ENCODE data around the gene DAB1. TPM values are rescaled to one million over a fixed set of nuclear protein-coding genes. Genes with fewer than 3 reads are reported as not detected.
A peak's percentile ranks its signal among the peaks of the same experiment; 100 is the strongest.

DAB1 gene
- total and polyA plus RNA-seq, 2 of the 8 experiments (the other 6 are each of a cell fraction or from before 2014, with no cell fraction given), result 4.4 to 11.8 TPM

- Histone ChIP-seq H3K4me2 (ENCODE audit: insufficient read depth in 1 of 2, low read depth in 2 of 2, low read length in 2 of 2) (no peak overlapping the region), H2AFZ (ENCODE audit: low read length) (0 out of 2 replicates have a peak overlapping the region, but pooled peaks have one; percentile 1)
- 92% methylated on average over 4 of the region's 4 CpGs; no CpG with 5 or more reads in 1 of the 2 experiments for WGBS, 2 experiments (ENCODE audit: extremely low coverage in 1 of 2, insufficient coverage in 1 of 2, insufficient read length in 1 of 2, insufficient replicate concordance in 2 of 2, low coverage in 1 of 2, low lambda C conversion rate in 2 of 2, missing lambda C conversion rate in 1 of 2)
Measured at GRCh38 chr1:56963667-56964066, 460.2 kb downstream of the DAB1 start.

More at GRCh38 chr1:56963667-56964066, 460.2 kb downstream of the DAB1 start:
- no peak for FAIRE-seq
- no peaks in the 10 kb centered on the region for H3K79me2 ChIP-seq (ENCODE audit: control insufficient read depth in 1 of 2, insufficient read depth in 2 of 2, low read length in 2 of 2)
- H2BK20ac ChIP-seq (ENCODE audit: low read length), result no peak overlapping the region
- H4K8ac ChIP-seq (ENCODE audit: extremely low read depth, insufficient read depth, low read length), result no peak overlapping the region
- no peak overlapping the region for H3K27ac ChIP-seq (ENCODE audit: low read depth, low read length)
- no peak overlapping the region for H2BK120ac ChIP-seq (replicated peaks; ENCODE audit: low read depth, low read length)
- H4K91ac ChIP-seq (replicated peaks; ENCODE audit: insufficient read length, low read length), result no peak overlapping the region
- H4K20me1 ChIP-seq (replicated peaks in 1 of 2; ENCODE audit: control insufficient read depth in 1 of 2, insufficient read depth in 2 of 2, low read length in 2 of 2), result no peaks in the 10 kb centered on the region
- DNase-seq (ENCODE audit: low read depth in 1 of 2, low spot score in 2 of 2), result no peak
- no peak overlapping the region for H3K4me3 ChIP-seq (ENCODE audit: extremely low read depth in 1 of 4, insufficient read depth in 2 of 4, low read depth in 3 of 4, low read length in 4 of 4)
- no peaks in the 10 kb centered on the region for H3K36me3 ChIP-seq (ENCODE audit: control insufficient read depth in 2 of 4, insufficient read depth in 4 of 4, low read length in 3 of 4)
- ChIA-PET POLR2A (ENCODE audit: partially characterized antibody) (interaction anchor here (1.2 kb wide), 1 partner anchor 125 kb away, joined by 3 read pairs; no protein-coding TSS in a partner anchor), CTCF (ENCODE audit: partially characterized antibody) (interaction anchor here (1.0 to 13.5 kb wide), 4 partner anchors 15 to 143 kb away, joined by 3 to 193 read pairs (median 3); no protein-coding TSS in a partner anchor)
- H3K56ac ChIP-seq (replicated peaks; ENCODE audit: insufficient read length, low read depth, low read length), result no peak overlapping the region
- H3K18ac ChIP-seq (ENCODE audit: extremely low read depth, low read length), result no peak overlapping the region; the same call in 1 of the 2 replicates
- no peaks in the 10 kb centered on the region for H3K27me3 ChIP-seq (replicated peaks in 1 of 4; ENCODE audit: control insufficient read depth in 3 of 4, extremely low read depth in 1 of 4, insufficient read depth in 3 of 4, low read length in 3 of 4)
- no peaks in the 10 kb centered on the region for H3K79me1 ChIP-seq (ENCODE audit: low read depth, low read length)
- H3K4me1 ChIP-seq (replicated peaks in 1 of 4; ENCODE audit: control insufficient read depth in 3 of 4, insufficient read depth in 4 of 4, low read length in 3 of 4), result no peaks in the 10 kb centered on the region
- no peak overlapping the region for H2BK5ac ChIP-seq (ENCODE audit: low read depth, low read length)
- H2BK15ac ChIP-seq (ENCODE audit: low read length), result no peak overlapping the region
- no peak overlapping the region for H3K9ac ChIP-seq (replicated peaks in 1 of 4; ENCODE audit: extremely low read depth in 1 of 4, low read depth in 3 of 4, low read length in 3 of 4)
- H2AK5ac ChIP-seq (ENCODE audit: low read depth, low read length), result no peak overlapping the region
- no peaks in the 10 kb centered on the region for H3K23me2 ChIP-seq (ENCODE audit: low read depth, low read length)
- no peak for TF ChIP-seq TBP (IDR thresholded peaks at IDR 0.05; ENCODE audit: low read depth, low read length)
- peak; percentile 56; the same call in 1 of the 2 replicates for TF ChIP-seq CEBPB (IDR thresholded peaks at IDR 0.05; ENCODE audit: low read depth, low read length)
- H3K14ac ChIP-seq (ENCODE audit: insufficient read length), result no peak overlapping the region
- H3K23ac ChIP-seq (ENCODE audit: insufficient read length), result no peak overlapping the region
- no peak overlapping the region for H4K5ac ChIP-seq (ENCODE audit: insufficient read length, low read depth, low read length)
- H3K4ac ChIP-seq (replicated peaks; ENCODE audit: insufficient read length, low read depth, low read length), result no peak overlapping the region
- H3K9me3 ChIP-seq (ENCODE audit: insufficient read depth in 2 of 2, low read depth in 1 of 2, low read length in 1 of 2), result no peaks in the 10 kb centered on the region
- no peak overlapping the region for H2BK12ac ChIP-seq (ENCODE audit: low read depth, low read length)

Measured in H1 (cell line).